Caco-2 (cell line): ENCODE measurements around the gene RAB19. TPM values are rescaled to one million over a fixed set of nuclear protein-coding genes. Genes with fewer than 3 reads are reported as not detected.

Source experiments
- BruUV-seq: library from RNA; stranded (reverse); fragments of 400-500 nt; replicated peaks from 2 replicates; lab custom pipeline; 2021; lab: Mats Ljungman, UMichigan
- CTCF ChIA-PET: fragments of 300-600 bp; sonication (Branson Sonifier 250); formaldehyde crosslinking; loops from one replicate; lab custom pipeline; 2022; ENCODE audit warnings: antibody characterized with exemption; lab: Charles Lee
- POLR2A ChIA-PET: fragments of 300-600 bp; sonication (Branson Sonifier 250); formaldehyde crosslinking; loops from one replicate; lab custom pipeline; 2022; ENCODE audit warnings: antibody characterized with exemption; lab: Charles Lee
- DNase-seq, 2 experiments: peaks; one replicate each; pipeline versions ENCODE4 v3.0.0 to v3.0.0-alpha.2; 2020 to 2022
- H3K27me3 ChIP-seq: replicated peaks from 2 replicates; pipeline ENCODE4 v1.6.0; 2011; ENCODE audit warnings: low read length; ENCODE audit not compliant: control insufficient read depth, insufficient read depth
- H3K36me3 ChIP-seq: 2 replicates; pipeline ENCODE4 v1.5.1; 2011; ENCODE audit warnings: low read length; ENCODE audit not compliant: control insufficient read depth, insufficient read depth
- H3K4me1 ChIP-seq: fragments of 250-450 bp; sonication (Bioruptor Pico); 2 replicates; pipeline ENCODE4 v1.5.1; 2020; ENCODE audit warnings: mild to moderate bottlenecking
- H3K4me3 ChIP-seq: 2 replicates; pipeline ENCODE4 v1.5.1; 2011; ENCODE audit warnings: low read depth, mild to moderate bottlenecking, control low read depth, low read length
- H3K9me3 ChIP-seq: fragments of 250-450 bp; sonication (Bioruptor Pico); 2 replicates; pipeline ENCODE4 v1.5.1; 2020; ENCODE audit warnings: mild to moderate bottlenecking, moderate library complexity
- H3K27ac Mint-ChIP-seq: one replicate; pipeline ENCODE4 v1.8.0; 2022; ENCODE audit warnings: mixed read lengths; ENCODE audit not compliant: unreplicated experiment
- H3K27me3 Mint-ChIP-seq: one replicate; pipeline ENCODE4 v1.8.0; 2022; ENCODE audit warnings: mixed read lengths; ENCODE audit not compliant: insufficient read depth, unreplicated experiment
- H3K36me3 Mint-ChIP-seq: one replicate; pipeline ENCODE4 v1.8.0; 2022; ENCODE audit warnings: mild to moderate bottlenecking, mixed read lengths; ENCODE audit not compliant: insufficient read depth, unreplicated experiment
- H3K4me1 Mint-ChIP-seq: one replicate; pipeline ENCODE4 v1.8.0; 2022; ENCODE audit warnings: low read depth, mixed read lengths; ENCODE audit not compliant: unreplicated experiment
- H3K4me3 Mint-ChIP-seq: one replicate; pipeline ENCODE4 v1.8.0; 2022; ENCODE audit warnings: mild to moderate bottlenecking, moderate library complexity, mixed read lengths; ENCODE audit not compliant: unreplicated experiment
- H3K9me3 Mint-ChIP-seq: one replicate; pipeline ENCODE4 v1.8.0; 2022; ENCODE audit warnings: mixed read lengths; ENCODE audit not compliant: unreplicated experiment
- intact Hi-C: fragments of 100-400 bp; cut with micrococcal nuclease; formaldehyde crosslinking; loops from one replicate; pipeline ENCODE4 v1.10.0; 2022; ENCODE audit not compliant: unreplicated experiment
- total RNA-seq: library from RNA; stranded (reverse); gene quantifications from 2 replicates; pipeline ENCODE4 v1.2.3, GENCODE V29; 2022
- TF ChIP-seq, protein P1 (sequence below), 2 experiments: fragments of 200-600 bp in 1 of 2; IDR thresholded peaks; 1 replicate in 1 of 2; 2 replicates in 1 of 2; pipeline versions ENCODE4 v1.5.1 to v1.8.0; 2011 to 2022; ENCODE audit warnings: antibody characterized with exemption in 1 of 2, control low read depth in 1 of 2, inconsistent platforms in 1 of 2, low read depth in 1 of 2, low read length in 1 of 2, mild to moderate bottlenecking in 1 of 2, moderate library complexity in 1 of 2; ENCODE audit not compliant: insufficient read depth in 1 of 2, severe bottlenecking in 1 of 2, unreplicated experiment in 1 of 2

RAB19 gene
- total RNA-seq, 1 experiment from 2014 or later = 3.8 TPM

DNA sequence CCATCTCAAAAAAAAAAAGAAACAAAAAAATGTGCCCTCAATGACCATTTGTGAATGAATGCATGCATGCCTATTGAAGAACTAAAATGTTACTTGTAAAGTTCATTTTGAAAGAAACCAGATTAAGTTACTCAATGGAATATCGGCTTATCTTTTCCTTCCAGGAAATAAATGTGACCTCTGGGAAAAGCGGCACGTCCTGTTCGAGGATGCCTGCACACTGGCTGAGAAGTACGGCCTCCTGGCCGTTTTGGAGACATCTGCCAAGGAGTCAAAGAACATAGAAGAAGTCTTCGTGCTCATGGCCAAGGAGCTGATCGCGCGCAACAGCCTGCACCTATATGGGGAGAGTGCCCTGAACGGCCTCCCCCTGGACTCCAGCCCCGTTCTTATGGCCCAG, 21.9 kb downstream of the RAB19 start:
- BruUV-seq = no TSS peak
- Histone ChIP-seq H3K36me3 (no peaks in the 10 kb centered on the region), H3K4me1 (no peaks in the 10 kb centered on the region), H3K4me3 (no peak overlapping the region), H3K27me3 (no peaks in the 10 kb centered on the region), H3K9me3 (no peaks in the 10 kb centered on the region)
- Mint-ChIP-seq H3K9me3 (no peaks in the 10 kb centered on the region), H3K27me3 (no peaks in the 10 kb centered on the region), H3K4me1 (no peaks in the 10 kb centered on the region), H3K27ac (no peak overlapping the region), H3K36me3 (no peaks in the 10 kb centered on the region), H3K4me3 (no peak overlapping the region)
- intact Hi-C loops = no loop called here
- DNase-seq = no peak
- TF ChIP-seq, protein P1, sequence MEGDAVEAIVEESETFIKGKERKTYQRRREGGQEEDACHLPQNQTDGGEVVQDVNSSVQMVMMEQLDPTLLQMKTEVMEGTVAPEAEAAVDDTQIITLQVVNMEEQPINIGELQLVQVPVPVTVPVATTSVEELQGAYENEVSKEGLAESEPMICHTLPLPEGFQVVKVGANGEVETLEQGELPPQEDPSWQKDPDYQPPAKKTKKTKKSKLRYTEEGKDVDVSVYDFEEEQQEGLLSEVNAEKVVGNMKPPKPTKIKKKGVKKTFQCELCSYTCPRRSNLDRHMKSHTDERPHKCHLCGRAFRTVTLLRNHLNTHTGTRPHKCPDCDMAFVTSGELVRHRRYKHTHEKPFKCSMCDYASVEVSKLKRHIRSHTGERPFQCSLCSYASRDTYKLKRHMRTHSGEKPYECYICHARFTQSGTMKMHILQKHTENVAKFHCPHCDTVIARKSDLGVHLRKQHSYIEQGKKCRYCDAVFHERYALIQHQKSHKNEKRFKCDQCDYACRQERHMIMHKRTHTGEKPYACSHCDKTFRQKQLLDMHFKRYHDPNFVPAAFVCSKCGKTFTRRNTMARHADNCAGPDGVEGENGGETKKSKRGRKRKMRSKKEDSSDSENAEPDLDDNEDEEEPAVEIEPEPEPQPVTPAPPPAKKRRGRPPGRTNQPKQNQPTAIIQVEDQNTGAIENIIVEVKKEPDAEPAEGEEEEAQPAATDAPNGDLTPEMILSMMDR (IDR thresholded peaks at IDR 0.05; ENCODE audit: insufficient read depth in 1 of 2, low read depth in 1 of 2, low read length in 1 of 2, severe bottlenecking in 1 of 2, unreplicated experiment in 1 of 2) = no peak
- ChIA-PET POLR2A (no interaction called here), CTCF (no interaction called here)

DNA sequence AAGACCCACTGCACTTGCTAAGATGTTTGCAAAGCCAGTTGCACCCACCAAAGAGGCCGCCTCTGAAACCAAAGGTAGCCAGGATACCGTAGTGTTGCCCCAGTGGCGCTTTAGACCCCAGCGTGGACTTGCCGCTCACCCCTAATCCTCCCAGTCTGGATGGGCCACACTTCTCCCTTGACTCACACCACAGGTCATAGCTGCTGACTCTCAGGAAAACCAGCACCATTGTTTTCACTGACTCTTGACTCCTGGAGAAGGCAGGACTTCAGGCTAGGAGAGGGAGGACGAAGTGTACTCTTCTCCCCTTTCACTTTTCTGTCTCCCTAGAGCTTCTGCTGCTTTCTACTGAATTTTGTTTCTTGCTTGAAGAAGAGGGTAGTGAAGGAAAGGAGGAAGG, 22.3 kb downstream of the RAB19 start:
- Mint-ChIP-seq H3K27ac (no peak overlapping the region), H3K4me3 (no peak overlapping the region), H3K27me3 (no peaks in the 10 kb centered on the region), H3K4me1 (no peaks in the 10 kb centered on the region), H3K36me3 (no peaks in the 10 kb centered on the region), H3K9me3 (no peaks in the 10 kb centered on the region)
- no TSS peak for BruUV-seq
- intact Hi-C loops = no loop called here
- TF ChIP-seq, protein P1 (IDR thresholded peaks at IDR 0.05; ENCODE audit: insufficient read depth in 1 of 2, low read depth in 1 of 2, low read length in 1 of 2, severe bottlenecking in 1 of 2, unreplicated experiment in 1 of 2) = no peak
- Histone ChIP-seq H3K27me3 (no peaks in the 10 kb centered on the region), H3K4me3 (no peak overlapping the region), H3K4me1 (no peaks in the 10 kb centered on the region), H3K9me3 (no peaks in the 10 kb centered on the region), H3K36me3 (no peaks in the 10 kb centered on the region)
- ChIA-PET CTCF (no interaction called here), POLR2A (no interaction called here)
- no peak for DNase-seq

DNA sequence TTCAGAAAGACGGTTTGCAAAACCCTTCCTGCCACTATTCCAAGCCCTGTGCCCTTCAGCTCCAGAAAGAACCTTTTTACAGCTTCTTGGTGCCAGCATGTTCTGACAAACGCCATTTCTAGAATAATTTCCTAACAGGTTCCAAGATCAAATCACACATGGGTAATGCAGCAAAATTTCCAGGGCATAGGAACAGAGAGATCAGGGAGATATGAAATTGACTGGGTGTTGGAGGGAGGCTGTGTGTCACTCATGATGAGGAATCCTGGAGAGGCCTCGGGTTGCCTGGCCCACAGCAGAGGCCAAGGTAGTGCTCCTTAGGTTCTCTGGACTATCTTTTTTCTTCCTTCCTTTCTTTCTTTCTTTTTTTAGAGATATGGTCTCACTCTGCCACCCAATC, 29.5 kb downstream of the RAB19 start:
- ChIA-PET POLR2A (no interaction called here), CTCF (interaction anchor here (0.6 kb wide), 1 partner anchor 136 kb away, joined by 4 read pairs; no protein-coding TSS in a partner anchor)
- Mint-ChIP-seq H3K4me3 (no peak overlapping the region), H3K27me3 (no peaks in the 10 kb centered on the region), H3K27ac (no peak overlapping the region), H3K9me3 (no peaks in the 10 kb centered on the region), H3K36me3 (no peaks in the 10 kb centered on the region), H3K4me1 (no peaks in the 10 kb centered on the region)
- Histone ChIP-seq H3K4me1 (no peaks in the 10 kb centered on the region), H3K9me3 (no peaks in the 10 kb centered on the region), H3K36me3 (no peaks in the 10 kb centered on the region), H3K4me3 (no peak overlapping the region), H3K27me3 (no peaks in the 10 kb centered on the region)
- intact Hi-C loops = no loop called here
- DNase-seq = no peak
- BruUV-seq = no TSS peak
- TF ChIP-seq, protein P1 (IDR thresholded peaks at IDR 0.05; ENCODE audit: insufficient read depth in 1 of 2, low read depth in 1 of 2, low read length in 1 of 2, severe bottlenecking in 1 of 2, unreplicated experiment in 1 of 2) = no peak
